Measurements from ENCODE around the gene PTCRA.

Gene PTCRA

GRCh38 chr6:42969934-42970333 lies 54.1 kb downstream of the PTCRA start (continued):
- TF ChIP-seq ARNTL (CRISPR knock-in tag; IDR thresholded peaks at IDR 0.05; ENCODE audit: borderline replicate concordance, low read depth), result no peak
- no peak for TF ChIP-seq ZNF8 (CRISPR knock-in tag; IDR thresholded peaks at IDR 0.05)
- no peak for TF ChIP-seq ISL1 (CRISPR knock-in tag; IDR thresholded peaks at IDR 0.05)
- TF ChIP-seq ESRRG (CRISPR knock-in tag; IDR thresholded peaks at IDR 0.05), result no peak
- TF ChIP-seq BACH2 (CRISPR knock-in tag; IDR thresholded peaks at IDR 0.05; ENCODE audit: borderline replicate concordance), result no peak

GRCh38 chr6:42970871-42971612 lies 55.2 kb downstream of the PTCRA start:
- ATAC-seq, result peak; percentile 71
- TF ChIP-seq, protein P1, sequence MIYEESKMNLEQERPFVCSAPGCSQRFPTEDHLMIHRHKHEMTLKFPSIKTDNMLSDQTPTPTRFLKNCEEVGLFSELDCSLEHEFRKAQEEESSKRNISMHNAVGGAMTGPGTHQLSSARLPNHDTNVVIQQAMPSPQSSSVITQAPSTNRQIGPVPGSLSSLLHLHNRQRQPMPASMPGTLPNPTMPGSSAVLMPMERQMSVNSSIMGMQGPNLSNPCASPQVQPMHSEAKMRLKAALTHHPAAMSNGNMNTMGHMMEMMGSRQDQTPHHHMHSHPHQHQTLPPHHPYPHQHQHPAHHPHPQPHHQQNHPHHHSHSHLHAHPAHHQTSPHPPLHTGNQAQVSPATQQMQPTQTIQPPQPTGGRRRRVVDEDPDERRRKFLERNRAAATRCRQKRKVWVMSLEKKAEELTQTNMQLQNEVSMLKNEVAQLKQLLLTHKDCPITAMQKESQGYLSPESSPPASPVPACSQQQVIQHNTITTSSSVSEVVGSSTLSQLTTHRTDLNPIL (CRISPR knock-in tag; IDR thresholded peaks at IDR 0.05; ENCODE audit: low read depth), result no peak

DNA sequence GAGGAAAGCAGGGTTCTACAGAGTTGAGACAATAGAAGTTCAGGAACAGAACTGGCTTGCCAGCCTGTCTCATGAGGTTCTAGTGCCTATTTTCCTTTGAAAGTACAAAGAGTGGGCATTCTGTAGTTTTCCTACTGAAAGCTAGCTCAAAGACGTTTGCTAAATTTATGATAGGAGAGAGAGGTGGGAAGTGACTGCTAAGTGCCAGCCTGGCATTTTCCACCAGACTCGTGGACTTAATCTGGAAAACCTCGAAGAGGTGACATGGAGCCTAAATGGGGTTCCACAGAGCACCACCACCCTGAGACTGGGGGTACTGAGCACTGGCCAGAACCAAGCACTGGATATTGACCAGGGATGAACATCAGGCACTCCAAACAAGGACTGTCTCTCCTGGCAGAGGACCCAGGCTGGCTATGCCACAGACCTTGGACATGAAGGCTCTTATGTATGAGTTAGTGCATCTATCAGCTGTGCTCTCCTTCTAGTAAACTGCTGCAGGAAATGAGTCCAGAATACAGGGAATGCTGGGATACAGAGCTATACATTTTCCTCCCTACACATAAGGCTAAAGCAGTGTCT lies 56.0 kb downstream of the PTCRA start:
- TF ChIP-seq TCF4 (CRISPR knock-in tag; IDR thresholded peaks at IDR 0.05; ENCODE audit: borderline replicate concordance), result no peak
- TF ChIP-seq CSDC2 (CRISPR knock-in tag; IDR thresholded peaks at IDR 0.05), result no peak
- no peak for TF ChIP-seq CSRNP3 (CRISPR knock-in tag; IDR thresholded peaks at IDR 0.05)
- no peak for TF ChIP-seq ZNF70 (CRISPR knock-in tag; IDR thresholded peaks at IDR 0.05)
- TF ChIP-seq ESRRG (CRISPR knock-in tag; IDR thresholded peaks at IDR 0.05), result no peak
- no peak for ATAC-seq

GRCh38 chr6:42973926-42974325 lies 58.1 kb downstream of the PTCRA start:
- TF ChIP-seq CSDC2 (CRISPR knock-in tag; IDR thresholded peaks at IDR 0.05) (no peak), ZFP30 (CRISPR knock-in tag; IDR thresholded peaks at IDR 0.05) (no peak), ZFP3 (CRISPR knock-in tag; IDR thresholded peaks at IDR 0.05) (no peak), ZC3H10 (CRISPR knock-in tag; IDR thresholded peaks at IDR 0.05) (no peak), OSR1 (CRISPR knock-in tag; IDR thresholded peaks at IDR 0.05) (no peak), ISL1 (CRISPR knock-in tag; IDR thresholded peaks at IDR 0.05) (no peak)
- TF ChIP-seq, protein P1 (CRISPR knock-in tag; IDR thresholded peaks at IDR 0.05; ENCODE audit: low read depth), result no peak
- TF ChIP-seq, protein P2, sequence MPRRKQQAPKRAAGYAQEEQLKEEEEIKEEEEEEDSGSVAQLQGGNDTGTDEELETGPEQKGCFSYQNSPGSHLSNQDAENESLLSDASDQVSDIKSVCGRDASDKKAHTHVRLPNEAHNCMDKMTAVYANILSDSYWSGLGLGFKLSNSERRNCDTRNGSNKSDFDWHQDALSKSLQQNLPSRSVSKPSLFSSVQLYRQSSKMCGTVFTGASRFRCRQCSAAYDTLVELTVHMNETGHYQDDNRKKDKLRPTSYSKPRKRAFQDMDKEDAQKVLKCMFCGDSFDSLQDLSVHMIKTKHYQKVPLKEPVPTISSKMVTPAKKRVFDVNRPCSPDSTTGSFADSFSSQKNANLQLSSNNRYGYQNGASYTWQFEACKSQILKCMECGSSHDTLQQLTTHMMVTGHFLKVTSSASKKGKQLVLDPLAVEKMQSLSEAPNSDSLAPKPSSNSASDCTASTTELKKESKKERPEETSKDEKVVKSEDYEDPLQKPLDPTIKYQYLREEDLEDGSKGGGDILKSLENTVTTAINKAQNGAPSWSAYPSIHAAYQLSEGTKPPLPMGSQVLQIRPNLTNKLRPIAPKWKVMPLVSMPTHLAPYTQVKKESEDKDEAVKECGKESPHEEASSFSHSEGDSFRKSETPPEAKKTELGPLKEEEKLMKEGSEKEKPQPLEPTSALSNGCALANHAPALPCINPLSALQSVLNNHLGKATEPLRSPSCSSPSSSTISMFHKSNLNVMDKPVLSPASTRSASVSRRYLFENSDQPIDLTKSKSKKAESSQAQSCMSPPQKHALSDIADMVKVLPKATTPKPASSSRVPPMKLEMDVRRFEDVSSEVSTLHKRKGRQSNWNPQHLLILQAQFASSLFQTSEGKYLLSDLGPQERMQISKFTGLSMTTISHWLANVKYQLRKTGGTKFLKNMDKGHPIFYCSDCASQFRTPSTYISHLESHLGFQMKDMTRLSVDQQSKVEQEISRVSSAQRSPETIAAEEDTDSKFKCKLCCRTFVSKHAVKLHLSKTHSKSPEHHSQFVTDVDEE (CRISPR knock-in tag; IDR thresholded peaks at IDR 0.05), result no peak
- ATAC-seq, result no peak

DNA sequence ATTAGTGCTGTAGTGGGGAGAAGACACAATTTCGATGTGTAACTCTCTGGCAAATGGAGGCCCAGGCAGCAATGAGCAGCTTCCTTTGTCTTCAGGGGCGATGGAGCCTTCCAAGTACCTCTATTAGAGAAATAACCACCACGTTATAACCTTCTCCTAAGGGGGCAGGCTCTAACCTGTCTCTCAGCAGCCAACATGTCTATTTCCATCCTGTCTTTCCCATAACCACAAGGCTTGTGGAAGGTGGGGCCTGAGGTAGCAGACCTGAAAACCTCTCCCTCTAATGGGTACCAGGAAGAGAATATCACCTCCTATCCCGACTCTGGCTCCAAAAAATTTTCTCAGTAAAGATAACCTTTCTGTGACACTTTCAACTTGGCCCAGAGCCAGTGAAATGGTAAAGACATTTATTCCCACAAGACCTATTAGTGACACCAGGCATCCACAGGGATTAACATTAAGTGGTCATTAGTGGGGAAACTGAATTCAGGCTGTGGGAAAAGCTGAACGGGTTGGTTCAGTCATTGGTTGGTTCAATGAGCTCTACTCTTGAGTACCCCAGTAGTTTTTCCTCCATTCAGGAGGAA lies 59.2 kb downstream of the PTCRA start:
- no peak for TF ChIP-seq ARNTL (CRISPR knock-in tag; IDR thresholded peaks at IDR 0.05; ENCODE audit: borderline replicate concordance, low read depth)
- no peak for TF ChIP-seq OSR1 (CRISPR knock-in tag; IDR thresholded peaks at IDR 0.05)
- TF ChIP-seq GLIS3 (CRISPR knock-in tag; IDR thresholded peaks at IDR 0.05), result no peak
- TF ChIP-seq ZFP30 (CRISPR knock-in tag; IDR thresholded peaks at IDR 0.05), result no peak
- TF ChIP-seq TOX (CRISPR knock-in tag; IDR thresholded peaks at IDR 0.05; ENCODE audit: borderline replicate concordance), result no peak
- TF ChIP-seq, protein P1 (CRISPR knock-in tag; IDR thresholded peaks at IDR 0.05; ENCODE audit: low read depth), result no peak
- no peak for TF ChIP-seq ISL1 (CRISPR knock-in tag; IDR thresholded peaks at IDR 0.05)
- no peak for TF ChIP-seq ZFP3 (CRISPR knock-in tag; IDR thresholded peaks at IDR 0.05)
- no peak for ATAC-seq
